Body of pancreas (tissue), 4 donors: ENCODE results near the gene HOXB9.

ENCODE experiments used
- POLR2A ChIP-seq, 3 donors: fragments of 450-650 bp; IDR thresholded peaks; one replicate each; pipeline ENCODE4 v1.6.1; 2016; ENCODE audit warnings: antibody characterized with exemption in 3 of 3, mild to moderate bottlenecking in 2 of 3
- TF ChIP-seq, protein P1 (sequence below), 7 experiments: fragments of 450-650 bp in 4 of 7; fragments of 200-600 bp in 3 of 7; sonication (generic) in 3 of 7; IDR thresholded peaks; one replicate each; pipeline ENCODE4 v1.5.1; 2016 to 2019; ENCODE audit warnings: antibody characterized with exemption in 7 of 7

- TF ChIP-seq, protein P1, sequence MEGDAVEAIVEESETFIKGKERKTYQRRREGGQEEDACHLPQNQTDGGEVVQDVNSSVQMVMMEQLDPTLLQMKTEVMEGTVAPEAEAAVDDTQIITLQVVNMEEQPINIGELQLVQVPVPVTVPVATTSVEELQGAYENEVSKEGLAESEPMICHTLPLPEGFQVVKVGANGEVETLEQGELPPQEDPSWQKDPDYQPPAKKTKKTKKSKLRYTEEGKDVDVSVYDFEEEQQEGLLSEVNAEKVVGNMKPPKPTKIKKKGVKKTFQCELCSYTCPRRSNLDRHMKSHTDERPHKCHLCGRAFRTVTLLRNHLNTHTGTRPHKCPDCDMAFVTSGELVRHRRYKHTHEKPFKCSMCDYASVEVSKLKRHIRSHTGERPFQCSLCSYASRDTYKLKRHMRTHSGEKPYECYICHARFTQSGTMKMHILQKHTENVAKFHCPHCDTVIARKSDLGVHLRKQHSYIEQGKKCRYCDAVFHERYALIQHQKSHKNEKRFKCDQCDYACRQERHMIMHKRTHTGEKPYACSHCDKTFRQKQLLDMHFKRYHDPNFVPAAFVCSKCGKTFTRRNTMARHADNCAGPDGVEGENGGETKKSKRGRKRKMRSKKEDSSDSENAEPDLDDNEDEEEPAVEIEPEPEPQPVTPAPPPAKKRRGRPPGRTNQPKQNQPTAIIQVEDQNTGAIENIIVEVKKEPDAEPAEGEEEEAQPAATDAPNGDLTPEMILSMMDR (IDR thresholded peaks at IDR 0.05): no peak
- TF ChIP-seq POLR2A (IDR thresholded peaks at IDR 0.05): no peak
Observed at GRCh38 chr17:48594538-48595277, 31.4 kb downstream of the HOXB9 start.
